ENCODE results near the gene PGS1.

The PGS1 gene

GRCh38 chr17:78357177-78357586 is 21.3 kb upstream of the PGS1 start:
- TF ChIP-seq CTCF (IDR thresholded peaks at IDR 0.05) = no peak
- H3K4me1 Mint-ChIP-seq = peaks cover 68% of the 10 kb centered on the region
- no peaks in the 10 kb centered on the region for H3K9me3 Mint-ChIP-seq
- H3K4me3 Mint-ChIP-seq = peak overlapping the region; percentile 79
- peaks cover 14% of the 10 kb centered on the region for H3K27me3 Mint-ChIP-seq (ENCODE audit: low read depth, poor library complexity)
- peak; percentile 23 for DNase-seq
- no peak overlapping the region for H3K27ac Mint-ChIP-seq
- peaks cover 19% of the 10 kb centered on the region for H3K36me3 Mint-ChIP-seq (ENCODE audit: low read depth)

- Mint-ChIP-seq H3K4me1 (peaks cover 71% of the 10 kb centered on the region), H3K27me3 (ENCODE audit: low read depth, poor library complexity) (peaks cover 16% of the 10 kb centered on the region), H3K27ac (no peak overlapping the region), H3K9me3 (no peaks in the 10 kb centered on the region), H3K4me3 (peak overlapping the region; percentile 79), H3K36me3 (ENCODE audit: low read depth) (peaks cover 19% of the 10 kb centered on the region)
- no peak for DNase-seq
- TF ChIP-seq CTCF (IDR thresholded peaks at IDR 0.05) = no peak
Observed at GRCh38 chr17:78357672-78358537, 20.5 kb upstream of the PGS1 start.

GRCh38 chr17:78358538-78359320 is 19.7 kb upstream of the PGS1 start:
- Mint-ChIP-seq H3K4me1 (peaks cover 69% of the 10 kb centered on the region), H3K9me3 (no peaks in the 10 kb centered on the region), H3K4me3 (peak overlapping the region; percentile 79), H3K27ac (no peak overlapping the region), H3K27me3 (ENCODE audit: low read depth, poor library complexity) (peaks cover 16% of the 10 kb centered on the region), H3K36me3 (ENCODE audit: low read depth) (peaks cover 19% of the 10 kb centered on the region)
- TF ChIP-seq CTCF (IDR thresholded peaks at IDR 0.05) = no peak
- peak; percentile 52 for DNase-seq

- H3K4me3 Mint-ChIP-seq = peak overlapping the region; percentile 83
- H3K27me3 Mint-ChIP-seq (ENCODE audit: low read depth, poor library complexity) = peaks cover 16% of the 10 kb centered on the region
- TF ChIP-seq CTCF (IDR thresholded peaks at IDR 0.05) = no peak
- H3K36me3 Mint-ChIP-seq (ENCODE audit: low read depth) = peaks cover 19% of the 10 kb centered on the region
- peaks cover 68% of the 10 kb centered on the region for H3K4me1 Mint-ChIP-seq
- H3K9me3 Mint-ChIP-seq = no peaks in the 10 kb centered on the region
- H3K27ac Mint-ChIP-seq = no peak overlapping the region
- no peak for DNase-seq
Observed at GRCh38 chr17:78359321-78359996, 19.0 kb upstream of the PGS1 start.

- peaks cover 19% of the 10 kb centered on the region for H3K36me3 Mint-ChIP-seq (ENCODE audit: low read depth)
- no peak within 1 kb of the TSS for H3K27ac Mint-ChIP-seq
- H3K4me3 Mint-ChIP-seq = peak within 1 kb of the TSS; percentile 83
- H3K27me3 Mint-ChIP-seq (ENCODE audit: low read depth, poor library complexity) = peaks cover 16% of the 10 kb centered on the region
- peak; percentile 91 for DNase-seq
- no peak for TF ChIP-seq CTCF (IDR thresholded peaks at IDR 0.05)
- H3K9me3 Mint-ChIP-seq = no peaks in the 10 kb centered on the region
- peaks cover 68% of the 10 kb centered on the region for H3K4me1 Mint-ChIP-seq
Observed at GRCh38 chr17:78359997-78360370, 18.5 kb upstream of the PGS1 start, which contains the start of gene SOCS3. SOCS3 (minus strand) TSS chr17:78360077; CDS start chr17:78359095, 982 bp downstream.
